GM12874 (cell line): ENCODE measurements around the gene NCBP1.
A peak's percentile ranks its signal among the peaks of the same experiment; 100 is the strongest.

Experiments used
- CTCF ChIP-seq: IDR thresholded peaks from 2 replicates; pipeline ENCODE4 v1.5.1; 2011; ENCODE audit warnings: low read depth, mild to moderate bottlenecking, control low read depth, low read length, moderate library complexity; ENCODE audit not compliant: insufficient read depth

The NCBP1 gene

GRCh38 chr9:97698865-97699264 lies 65.2 kb downstream of the NCBP1 start:
- no peak for TF ChIP-seq CTCF

GRCh38 chr9:97703437-97704344 lies 70.1 kb downstream of the NCBP1 start:
- TF ChIP-seq CTCF: no peak

GRCh38 chr9:97704345-97704677 lies 70.7 kb downstream of the NCBP1 start:
- no peak for TF ChIP-seq CTCF

- no peak for TF ChIP-seq CTCF
These were observed 71.2 kb downstream of the NCBP1 start for GRCh38 chr9:97704851-97705250.

GRCh38 chr9:97705354-97705950 lies 71.8 kb downstream of the NCBP1 start:
- no peak for TF ChIP-seq CTCF

- TF ChIP-seq CTCF: no peak
These were observed 72.6 kb downstream of the NCBP1 start for GRCh38 chr9:97706246-97706645.

- peak; percentile 76 for TF ChIP-seq CTCF
These were observed 77.0 kb downstream of the NCBP1 start for GRCh38 chr9:97710356-97711222.
